ENCODE data around the gene KDM4E.

The KDM4E gene

GRCh38 chr11:95005642-95006041, 19.4 kb upstream of the KDM4E start:
- no peak for TF ChIP-seq CTCF (IDR thresholded peaks at IDR 0.05)

GRCh38 chr11:95011376-95011775, 13.7 kb upstream of the KDM4E start:
- TF ChIP-seq CTCF (IDR thresholded peaks at IDR 0.05): no peak

- TF ChIP-seq CTCF (IDR thresholded peaks at IDR 0.05): no peak
These were observed 10.8 kb upstream of the KDM4E start for GRCh38 chr11:95014184-95014821.

GRCh38 chr11:95016139-95016538, 8.9 kb upstream of the KDM4E start:
- TF ChIP-seq CTCF (IDR thresholded peaks at IDR 0.05): no peak

- no peak for TF ChIP-seq CTCF (IDR thresholded peaks at IDR 0.05)
These were observed 3.3 kb downstream of the KDM4E start for GRCh38 chr11:95028357-95028756.

- no peak for TF ChIP-seq CTCF (IDR thresholded peaks at IDR 0.05)
These were observed 8.0 kb downstream of the KDM4E start for GRCh38 chr11:95033051-95033450.

- TF ChIP-seq CTCF (IDR thresholded peaks at IDR 0.05): no peak
These were observed 10.3 kb downstream of the KDM4E start for GRCh38 chr11:95035316-95035715.

- no peak for TF ChIP-seq CTCF (IDR thresholded peaks at IDR 0.05)
These were observed 17.2 kb downstream of the KDM4E start for GRCh38 chr11:95042239-95042638.
